Skeletal muscle satellite cell (primary cell): ENCODE results near the gene POT1.

Experiments
- H3K27me3 ChIP-seq: 2 replicates; pipeline ENCODE4 v1.7.0; 2013; ENCODE audit warnings: low read length; ENCODE audit not compliant: control insufficient read depth, insufficient read depth
- H3K36me3 ChIP-seq: 2 replicates; pipeline ENCODE4 v1.7.0; 2013; ENCODE audit warnings: mild to moderate bottlenecking, control low read depth, low read length; ENCODE audit not compliant: insufficient read depth
- H3K4me1 ChIP-seq: 2 replicates; pipeline ENCODE4 v1.7.0; 2013; ENCODE audit warnings: low read length; ENCODE audit not compliant: control insufficient read depth, insufficient read depth
- H3K4me2 ChIP-seq: 2 replicates; pipeline ENCODE4 v1.7.0; 2013; ENCODE audit warnings: mild to moderate bottlenecking, low read length
- H3K4me3 ChIP-seq: 2 replicates; pipeline ENCODE4 v1.7.0; 2013; ENCODE audit warnings: low read length
- H3K9ac ChIP-seq: 2 replicates; pipeline ENCODE4 v1.7.0; 2013; ENCODE audit warnings: mild to moderate bottlenecking, low read depth, low read length, moderate library complexity
- H3K9me3 ChIP-seq: replicated peaks from 2 replicates; pipeline ENCODE4 v1.7.0; 2013; ENCODE audit warnings: mild to moderate bottlenecking, control low read depth, low read length

The POT1 gene

GRCh38 chr7:124856299-124856888 is 73.2 kb downstream of the POT1 start:
- H3K4me1 ChIP-seq: no peaks in the 10 kb centered on the region
- no peak overlapping the region for H3K9ac ChIP-seq
- no peak overlapping the region for H3K4me2 ChIP-seq
- H3K36me3 ChIP-seq: no peaks in the 10 kb centered on the region
- no peaks in the 10 kb centered on the region for H3K27me3 ChIP-seq
- H3K9me3 ChIP-seq: no peaks in the 10 kb centered on the region
- H3K4me3 ChIP-seq: no peak overlapping the region

DNA sequence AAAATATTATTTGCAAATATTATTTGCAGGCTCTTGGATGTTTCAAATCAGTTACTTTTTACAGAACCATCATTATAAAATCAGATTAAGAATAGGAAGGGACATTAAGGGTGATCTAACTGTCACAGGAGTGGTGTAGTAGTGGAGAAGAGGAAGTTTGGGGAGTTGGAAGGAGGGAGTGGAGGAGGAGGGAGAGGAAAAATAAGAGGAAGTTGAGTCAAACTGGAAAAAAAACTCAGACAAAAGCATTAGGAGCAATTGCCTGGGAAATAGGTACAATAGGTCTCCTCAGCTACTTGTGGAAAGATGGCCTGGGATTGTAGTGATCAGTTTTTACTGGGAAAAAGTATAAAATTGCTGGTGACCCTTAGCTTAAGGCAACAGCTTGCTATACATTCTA is 86.3 kb downstream of the POT1 start:
- Histone ChIP-seq H3K9ac (no peak overlapping the region), H3K4me3 (no peak overlapping the region), H3K9me3 (no peaks in the 10 kb centered on the region), H3K4me1 (no peaks in the 10 kb centered on the region), H3K27me3 (no peaks in the 10 kb centered on the region), H3K36me3 (no peaks in the 10 kb centered on the region), H3K4me2 (no peak overlapping the region)

DNA sequence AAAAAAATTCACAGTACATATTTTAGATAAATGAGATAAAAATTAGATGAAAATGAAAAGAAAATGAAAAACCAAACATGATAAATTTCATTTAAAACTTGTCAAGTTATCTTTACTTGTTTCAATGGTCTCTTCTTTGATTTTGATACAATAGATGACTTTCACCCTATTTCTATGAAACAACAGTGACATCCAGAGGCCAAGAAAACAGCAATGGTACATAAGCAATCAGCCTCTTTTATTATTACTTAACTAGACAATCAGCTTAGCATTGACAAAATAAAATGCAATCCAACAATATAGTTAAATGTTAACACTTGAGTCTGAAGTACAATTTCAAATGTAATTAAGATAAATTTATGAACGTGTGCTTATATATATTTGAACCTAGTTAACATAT is 89.2 kb downstream of the POT1 start:
- no peak overlapping the region for H3K9ac ChIP-seq
- H3K27me3 ChIP-seq: no peaks in the 10 kb centered on the region
- H3K9me3 ChIP-seq: no peaks in the 10 kb centered on the region
- no peak overlapping the region for H3K4me3 ChIP-seq
- H3K4me1 ChIP-seq: no peaks in the 10 kb centered on the region
- H3K4me2 ChIP-seq: no peak overlapping the region
- H3K36me3 ChIP-seq: no peaks in the 10 kb centered on the region

GRCh38 chr7:124839687-124840086 is 89.9 kb downstream of the POT1 start:
- H3K27me3 ChIP-seq: no peaks in the 10 kb centered on the region

DNA sequence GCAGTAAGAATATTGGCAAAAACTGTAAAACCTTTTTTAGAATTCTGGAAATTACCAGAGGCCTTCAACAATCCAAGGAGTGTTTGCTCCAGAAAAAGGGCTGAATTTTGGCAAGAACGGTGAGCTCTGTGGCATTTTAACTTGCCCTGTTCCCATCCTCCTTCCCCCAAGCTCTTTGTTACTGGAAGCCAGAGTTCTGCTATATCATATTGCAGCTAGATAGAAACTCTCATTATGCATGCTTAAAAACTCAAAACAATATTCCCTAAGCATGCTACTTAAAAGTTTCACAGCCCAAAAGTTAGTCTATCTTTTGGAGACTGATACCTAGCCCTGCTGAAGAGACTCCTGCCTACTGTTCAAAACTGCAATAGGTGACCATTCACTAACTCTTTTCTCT is 93.5 kb downstream of the POT1 start:
- no peaks in the 10 kb centered on the region for H3K36me3 ChIP-seq
- H3K4me2 ChIP-seq: no peak overlapping the region
- H3K4me1 ChIP-seq: no peaks in the 10 kb centered on the region
- no peak overlapping the region for H3K4me3 ChIP-seq
- H3K9me3 ChIP-seq: no peaks in the 10 kb centered on the region
- no peak overlapping the region for H3K9ac ChIP-seq
- no peaks in the 10 kb centered on the region for H3K27me3 ChIP-seq

More at GRCh38 chr7:124839687-124840086, 89.9 kb downstream of the POT1 start:
- no peaks in the 10 kb centered on the region for H3K36me3 ChIP-seq
- H3K4me2 ChIP-seq: no peak overlapping the region
- no peak overlapping the region for H3K9ac ChIP-seq
- H3K4me1 ChIP-seq: no peaks in the 10 kb centered on the region
- no peak overlapping the region for H3K4me3 ChIP-seq
- H3K9me3 ChIP-seq: no peaks in the 10 kb centered on the region

- H3K9me3 ChIP-seq: no peaks in the 10 kb centered on the region
- H3K4me2 ChIP-seq: no peak overlapping the region
- no peak overlapping the region for H3K9ac ChIP-seq
- peaks cover 9% of the 10 kb centered on the region for H3K36me3 ChIP-seq
- no peaks in the 10 kb centered on the region for H3K27me3 ChIP-seq
- no peaks in the 10 kb centered on the region for H3K4me1 ChIP-seq
- H3K4me3 ChIP-seq: no peak overlapping the region
Observed at GRCh38 chr7:124818807-124819206, 110.8 kb downstream of the POT1 start.

- H3K4me3 ChIP-seq: no peak overlapping the region
- no peaks in the 10 kb centered on the region for H3K9me3 ChIP-seq
Observed at GRCh38 chr7:124813994-124814798, 115.4 kb downstream of the POT1 start.

DNA sequence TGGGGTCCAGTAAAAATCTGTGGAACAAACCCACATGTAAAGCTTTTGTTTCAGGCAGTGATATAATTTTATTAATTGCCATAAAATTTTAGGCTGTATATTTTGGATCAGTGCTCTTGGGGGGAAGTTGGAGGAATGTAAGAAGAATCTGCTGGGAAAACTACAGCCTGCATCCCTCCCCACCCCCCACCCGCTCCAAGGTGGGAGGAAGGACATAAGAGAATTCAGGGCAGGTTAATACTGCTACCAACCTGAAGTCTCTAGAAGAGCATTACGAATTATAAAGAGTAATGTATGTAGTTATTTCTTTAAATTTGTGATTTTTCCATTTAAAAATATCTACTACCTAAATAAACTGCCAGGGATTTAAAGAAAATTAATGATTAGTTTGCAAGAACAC is 116.9 kb downstream of the POT1 start:
- Histone ChIP-seq H3K4me2 (no peak overlapping the region), H3K36me3 (no peaks in the 10 kb centered on the region), H3K4me3 (no peak overlapping the region), H3K9ac (no peak overlapping the region), H3K9me3 (no peaks in the 10 kb centered on the region), H3K4me1 (no peaks in the 10 kb centered on the region), H3K27me3 (no peaks in the 10 kb centered on the region)

More at GRCh38 chr7:124813994-124814798, 115.4 kb downstream of the POT1 start:
- Histone ChIP-seq H3K36me3 (no peaks in the 10 kb centered on the region), H3K4me1 (no peaks in the 10 kb centered on the region), H3K9ac (no peak overlapping the region), H3K27me3 (no peaks in the 10 kb centered on the region), H3K4me2 (no peak overlapping the region)

GRCh38 chr7:124811341-124811740 is 118.3 kb downstream of the POT1 start:
- no peak overlapping the region for H3K4me2 ChIP-seq
- no peaks in the 10 kb centered on the region for H3K27me3 ChIP-seq
- H3K36me3 ChIP-seq: no peaks in the 10 kb centered on the region

GRCh38 chr7:124810605-124811004 is 119.0 kb downstream of the POT1 start:
- Histone ChIP-seq H3K4me3 (no peak overlapping the region), H3K27me3 (no peaks in the 10 kb centered on the region), H3K36me3 (no peaks in the 10 kb centered on the region), H3K4me2 (no peak overlapping the region), H3K9me3 (no peaks in the 10 kb centered on the region), H3K4me1 (no peaks in the 10 kb centered on the region), H3K9ac (no peak overlapping the region)

More at GRCh38 chr7:124811341-124811740, 118.3 kb downstream of the POT1 start:
- no peak overlapping the region for H3K9ac ChIP-seq
- no peak overlapping the region for H3K4me3 ChIP-seq
- no peaks in the 10 kb centered on the region for H3K9me3 ChIP-seq
- H3K4me1 ChIP-seq: no peaks in the 10 kb centered on the region

DNA sequence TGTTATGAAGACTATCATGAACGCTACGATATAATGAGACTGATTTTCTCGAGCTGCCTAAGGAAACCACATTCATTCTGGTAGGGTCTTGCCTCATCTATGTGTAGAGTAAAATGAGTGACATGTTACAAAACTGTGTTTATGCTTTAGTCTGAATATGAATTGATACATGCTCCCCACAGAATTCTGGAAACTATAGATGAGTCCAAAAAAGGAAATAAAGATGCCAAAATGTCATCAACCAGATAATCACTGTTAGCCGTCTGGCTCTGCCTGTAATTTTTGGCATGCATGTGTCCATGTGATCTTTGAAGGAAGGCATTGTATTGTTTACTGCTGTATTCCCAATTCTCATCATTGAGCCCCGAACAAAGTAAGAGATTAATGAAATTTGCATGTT is 121.4 kb downstream of the POT1 start:
- no peaks in the 10 kb centered on the region for H3K9me3 ChIP-seq
- H3K4me3 ChIP-seq: no peak overlapping the region
- no peaks in the 10 kb centered on the region for H3K27me3 ChIP-seq
- no peak overlapping the region for H3K9ac ChIP-seq
- no peaks in the 10 kb centered on the region for H3K4me1 ChIP-seq
- H3K36me3 ChIP-seq: no peaks in the 10 kb centered on the region
- H3K4me2 ChIP-seq: no peak overlapping the region
